Ovary (tissue), 9 donors: ENCODE measurements around the gene COMMD7. TPM values are rescaled to one million over a fixed set of nuclear protein-coding genes. Genes with fewer than 3 reads are reported as not detected.

Experiments
- DNase-seq, 5 donors: peaks; one replicate each; pipeline ENCODE4 v3.0.0-alpha.2; 2019 to 2020
- H3K27ac ChIP-seq, 2 donors: fragments of 200-600 bp; one replicate each; pipeline versions ENCODE4 v1.5.1 to v1.8.0; 2019 to 2022
- H3K27me3 ChIP-seq: fragments of 200-600 bp; one replicate; pipeline ENCODE4 v1.8.0; 2022
- H3K36me3 ChIP-seq: fragments of 200-600 bp; sonication (generic); one replicate; pipeline ENCODE4 v1.5.1; 2019
- H3K4me1 ChIP-seq: one replicate; pipeline ENCODE4 v1.8.1; 2013; ENCODE audit warnings: mild to moderate bottlenecking, moderate library complexity; ENCODE audit not compliant: insufficient read depth
- H3K4me3 ChIP-seq: fragments of 200-600 bp; sonication (generic); one replicate; pipeline ENCODE4 v1.5.1; 2017
- H3K9me3 ChIP-seq, 2 donors: fragments of 200-600 bp in 1 of 2; sonication (generic) in 1 of 2; one replicate each; pipeline versions ENCODE4 v1.5.1 to v1.8.1; 2013 to 2019; ENCODE audit warnings: mild to moderate bottlenecking in 1 of 2, moderate library complexity in 1 of 2
- CTCF ChIP-seq, 3 donors: fragments of 450-650 bp in 2 of 3; fragments of 200-600 bp in 1 of 3; IDR thresholded peaks; one replicate each; pipeline versions ENCODE4 v1.5.1 to v1.8.0; 2016 to 2022; ENCODE audit warnings: antibody characterized with exemption in 3 of 3, mild to moderate bottlenecking in 1 of 3
- EP300 ChIP-seq: sonication (generic); formaldehyde crosslinking; IDR thresholded peaks from one replicate; pipeline ENCODE4 v1.6.1; 2017; ENCODE audit warnings: antibody characterized with exemption
- POLR2A ChIP-seq: fragments of 450-650 bp; IDR thresholded peaks from one replicate; pipeline ENCODE4 v1.6.1; 2017; ENCODE audit warnings: antibody characterized with exemption, mild to moderate bottlenecking, moderate library complexity
- WGBS, 3 donors: extraction: QIAGEN DNeasy Blood & Tissue Kit in 1 of 3; methylation state at CpG; one replicate each; pipeline versions ENCODE4 v1.1.5 to v1.1.7; 2013 to 2017; 5-methylcytosine and 5-hydroxymethylcytosine counted together
- intact Hi-C, 4 donors: fragments of 100-400 bp; cut with DNase I; formaldehyde crosslinking; loops; one replicate each; pipeline versions ENCODE4 v1.11.0 to v1.15.1; 2022 to 2023
- polyA plus RNA-seq, 2 donors: library from polyadenylated mRNA; stranded (reverse); fragments of 200-250 nt in 1 of 2; fragments of 350-450 nt in 1 of 2; fragmentation: Illumina TruSeq in 1 of 2; extraction: RNeasy Lipid Tissue Mini Kit (QIAGEN cat#74804) in 1 of 2; gene quantifications; one replicate each; pipeline ENCODE4 v1.2.3, GENCODE V29; 2013 to 2014
- total RNA-seq, 7 donors: library from RNA; depleted of rRNA in 2 of 7; stranded (reverse); fragments of >200 nt in 2 of 7; fragmentation: NEBNext Ultra II Directional in 3 of 7; extraction: Animal tissue kit (Norgen Biotek cat#: 25700) in 3 of 7; gene quantifications; one replicate each; pipeline versions ENCODE4 v1.1.0 to v1.2.4, GENCODE V29; 2016 to 2023
- donor health status: DM: no; HTN: no; CAD: no; lungs with moderate emphysema.
- donor health status: DM: no; HTN: no; CAD: no.
- donor health status: Bipolar disorder and iron deficiency.
- donor health status: DM: yes; HTN: yes; CAD: no.
- donor health status: DM: no; HTN: no; CAD: no.
- donor health status: DM: yes; HTN: yes; CAD: no.

The COMMD7 gene
- total and polyA plus RNA-seq, 9 donors: 14.2 to 51.8 (median 26.3) TPM

GRCh38 chr20:32675223-32675975, 67.9 kb downstream of the COMMD7 start:
- H3K4me1 ChIP-seq: no peaks in the 10 kb centered on the region
- no peaks in the 10 kb centered on the region for H3K36me3 ChIP-seq
- TF ChIP-seq EP300 (no peak), CTCF (IDR thresholded peaks at IDR 0.05) (no peak), POLR2A (no peak)
- intact Hi-C loops: loop anchor here in 1 of 4 donors (10.0 kb wide), 1 partner anchor 99 kb away; no protein-coding TSS in a partner anchor
- H3K4me3 ChIP-seq: no peak overlapping the region
- DNase-seq: no peak
- no peaks in the 10 kb centered on the region for H3K27me3 ChIP-seq
- H3K27ac ChIP-seq: no peak overlapping the region
- H3K9me3 ChIP-seq: no peaks in the 10 kb centered on the region
- 81 to 86% (median 83%) methylated on average over 13 of the region's 13 CpGs for WGBS, 3 donors

- intact Hi-C loops: loop anchor here in 1 of 4 donors (10.0 kb wide), 1 partner anchor 100 kb away; no protein-coding TSS in a partner anchor
- H3K27me3 ChIP-seq: no peaks in the 10 kb centered on the region
- H3K4me3 ChIP-seq: no peak overlapping the region
- no peaks in the 10 kb centered on the region for H3K9me3 ChIP-seq
- no peaks in the 10 kb centered on the region for H3K4me1 ChIP-seq
- H3K27ac ChIP-seq: no peak overlapping the region
- TF ChIP-seq EP300 (no peak), CTCF (IDR thresholded peaks at IDR 0.05) (no peak), POLR2A (no peak)
- no peak for DNase-seq
- H3K36me3 ChIP-seq: no peaks in the 10 kb centered on the region
- WGBS, 3 donors: 53 to 61% (median 59%) methylated on average over 5 of the region's 5 CpGs
These were observed 68.9 kb downstream of the COMMD7 start for GRCh38 chr20:32674362-32674789.

GRCh38 chr20:32672982-32673851, 70.0 kb downstream of the COMMD7 start:
- intact Hi-C loops: loop anchor here in 1 of 4 donors (10.0 kb wide), 1 partner anchor 102 kb away; no protein-coding TSS in a partner anchor
- Histone ChIP-seq H3K4me1 (no peaks in the 10 kb centered on the region), H3K9me3 (no peaks in the 10 kb centered on the region), H3K4me3 (no peak overlapping the region), H3K27ac (no peak overlapping the region), H3K36me3 (no peaks in the 10 kb centered on the region), H3K27me3 (no peaks in the 10 kb centered on the region)
- TF ChIP-seq POLR2A: no peak
- no peak for TF ChIP-seq CTCF (IDR thresholded peaks at IDR 0.05)
- TF ChIP-seq EP300: no peak
- 59 to 70% (median 62%) methylated on average over 19 to 22 of the region's 22 CpGs for WGBS, 3 donors
- no peak for DNase-seq

GRCh38 chr20:32672394-32672981, 70.8 kb downstream of the COMMD7 start:
- TF ChIP-seq CTCF (IDR thresholded peaks at IDR 0.05): no peak

More at GRCh38 chr20:32672394-32672981, 70.8 kb downstream of the COMMD7 start:
- Histone ChIP-seq H3K4me1 (no peaks in the 10 kb centered on the region), H3K36me3 (no peaks in the 10 kb centered on the region), H3K4me3 (no peak overlapping the region), H3K9me3 (no peaks in the 10 kb centered on the region), H3K27me3 (no peaks in the 10 kb centered on the region), H3K27ac (no peak overlapping the region)
- intact Hi-C loops: loop anchor here in 1 of 4 donors (10.0 kb wide), 1 partner anchor 102 kb away; no protein-coding TSS in a partner anchor
- DNase-seq: no peak
- WGBS, 3 donors: 66 to 70% (median 69%) methylated on average over 3 of the region's 3 CpGs
